Measurements from ENCODE around the gene ZNF827.

Gene ZNF827

DNA sequence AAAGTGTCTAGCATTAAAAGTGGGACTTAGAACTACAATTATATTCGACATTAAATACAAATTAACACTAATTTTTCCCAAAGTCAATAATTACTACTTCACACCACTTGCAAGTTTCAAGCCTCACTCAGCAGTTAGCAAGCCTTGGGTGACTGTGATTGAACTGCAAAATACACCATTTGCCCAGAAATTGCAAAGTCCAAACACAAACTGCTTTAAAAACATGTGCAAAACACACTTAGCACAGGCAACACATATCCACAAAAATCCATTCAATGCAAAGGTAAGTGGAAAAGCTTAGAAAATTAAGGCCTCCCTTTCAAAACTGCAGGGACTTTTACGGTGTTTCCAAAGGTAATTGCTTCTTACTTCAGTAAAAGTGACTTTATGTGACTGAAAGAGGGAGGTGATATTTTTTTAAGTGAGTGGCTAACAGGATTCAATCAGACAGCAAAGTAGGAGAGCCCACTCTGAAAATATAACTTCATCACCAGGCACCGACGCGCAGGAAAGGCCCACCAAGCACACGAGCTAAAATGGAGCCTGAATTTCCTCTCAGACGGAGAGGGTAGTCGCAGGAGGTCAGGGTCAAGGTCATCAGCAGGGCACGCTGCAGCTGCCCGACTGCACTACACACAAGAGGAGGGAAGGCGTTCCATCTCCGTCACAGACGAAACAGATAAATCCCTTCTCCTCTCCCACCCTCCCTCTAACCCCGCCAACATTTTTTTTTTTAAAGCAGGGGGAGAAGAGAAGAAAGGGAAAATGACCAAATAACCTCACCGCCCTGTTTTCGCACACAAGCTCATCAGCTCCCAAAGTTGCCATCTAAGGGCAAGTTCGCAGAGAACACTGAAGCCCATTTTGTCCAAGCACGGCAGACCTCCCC, 3.1 kb downstream of the ZNF827 start:
- H3K36me3 Mint-ChIP-seq (ENCODE audit: low read depth): peaks cover 11% of the 10 kb centered on the region
- peak overlapping the region; percentile 99 for H3K27ac Mint-ChIP-seq
- H3K9me3 Mint-ChIP-seq: no peaks in the 10 kb centered on the region
- TF ChIP-seq, protein P1, sequence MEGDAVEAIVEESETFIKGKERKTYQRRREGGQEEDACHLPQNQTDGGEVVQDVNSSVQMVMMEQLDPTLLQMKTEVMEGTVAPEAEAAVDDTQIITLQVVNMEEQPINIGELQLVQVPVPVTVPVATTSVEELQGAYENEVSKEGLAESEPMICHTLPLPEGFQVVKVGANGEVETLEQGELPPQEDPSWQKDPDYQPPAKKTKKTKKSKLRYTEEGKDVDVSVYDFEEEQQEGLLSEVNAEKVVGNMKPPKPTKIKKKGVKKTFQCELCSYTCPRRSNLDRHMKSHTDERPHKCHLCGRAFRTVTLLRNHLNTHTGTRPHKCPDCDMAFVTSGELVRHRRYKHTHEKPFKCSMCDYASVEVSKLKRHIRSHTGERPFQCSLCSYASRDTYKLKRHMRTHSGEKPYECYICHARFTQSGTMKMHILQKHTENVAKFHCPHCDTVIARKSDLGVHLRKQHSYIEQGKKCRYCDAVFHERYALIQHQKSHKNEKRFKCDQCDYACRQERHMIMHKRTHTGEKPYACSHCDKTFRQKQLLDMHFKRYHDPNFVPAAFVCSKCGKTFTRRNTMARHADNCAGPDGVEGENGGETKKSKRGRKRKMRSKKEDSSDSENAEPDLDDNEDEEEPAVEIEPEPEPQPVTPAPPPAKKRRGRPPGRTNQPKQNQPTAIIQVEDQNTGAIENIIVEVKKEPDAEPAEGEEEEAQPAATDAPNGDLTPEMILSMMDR (IDR thresholded peaks at IDR 0.05): no peak
- H3K27me3 Mint-ChIP-seq (ENCODE audit: low read depth, poor library complexity): no peaks in the 10 kb centered on the region
- H3K4me3 Mint-ChIP-seq: peak overlapping the region; percentile 92
- DNase-seq: peak; percentile 73
- H3K4me1 Mint-ChIP-seq: peaks cover 73% of the 10 kb centered on the region

DNA sequence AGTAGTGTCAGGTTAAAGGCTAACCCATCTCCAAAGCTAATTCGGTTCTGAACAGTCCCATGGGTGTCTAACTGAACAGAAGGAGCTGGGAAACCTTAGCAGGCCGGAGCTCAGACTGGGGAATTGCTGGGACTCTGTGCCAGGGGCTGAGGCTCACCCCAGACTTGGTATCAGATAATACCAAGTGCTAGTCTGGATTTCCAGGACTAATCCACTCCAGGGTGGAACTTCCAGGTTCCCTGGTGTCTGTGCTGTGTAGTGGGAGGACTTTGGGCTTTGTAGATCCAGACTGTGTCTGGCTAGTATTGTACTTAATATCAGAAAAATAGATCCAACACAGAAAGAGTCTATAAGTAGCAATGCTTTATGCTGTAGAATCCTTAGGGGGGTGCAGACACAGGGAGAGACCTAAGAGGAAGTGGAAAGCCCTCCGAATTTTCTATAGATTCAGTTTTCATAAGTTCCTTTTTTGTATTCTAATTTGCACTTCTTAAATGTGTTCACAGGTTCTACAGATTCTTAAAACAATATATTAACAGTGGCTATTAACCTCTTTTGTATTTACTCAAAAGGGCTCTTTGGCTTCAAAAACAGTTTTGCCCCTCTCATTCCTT, 4.1 kb downstream of the ZNF827 start:
- TF ChIP-seq, protein P1 (IDR thresholded peaks at IDR 0.05): no peak
- H3K4me3 Mint-ChIP-seq: peak overlapping the region; percentile 92
- no peak overlapping the region for H3K27ac Mint-ChIP-seq
- peaks cover 72% of the 10 kb centered on the region for H3K4me1 Mint-ChIP-seq
- peaks cover 11% of the 10 kb centered on the region for H3K36me3 Mint-ChIP-seq (ENCODE audit: low read depth)
- H3K9me3 Mint-ChIP-seq: no peaks in the 10 kb centered on the region
- no peaks in the 10 kb centered on the region for H3K27me3 Mint-ChIP-seq (ENCODE audit: low read depth, poor library complexity)
- DNase-seq: no peak

DNA sequence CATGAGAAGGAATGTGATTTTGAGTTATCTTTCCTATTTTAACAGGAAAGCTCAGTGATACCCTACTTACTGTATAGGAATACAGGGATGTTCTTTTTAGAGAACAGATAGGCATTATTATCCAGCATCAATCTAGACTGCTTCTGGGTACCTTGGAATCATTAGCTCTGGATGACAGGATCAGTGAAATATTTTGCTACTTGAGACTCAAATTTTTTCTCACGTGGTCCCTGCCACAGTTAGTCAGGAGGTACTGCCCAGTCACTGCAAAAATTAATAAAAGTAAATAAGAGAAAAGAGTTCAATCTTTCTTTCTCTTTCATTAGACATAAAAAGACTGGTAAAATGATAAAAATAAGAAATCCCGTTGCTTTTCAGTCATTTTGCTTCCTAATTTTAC, 5.5 kb downstream of the ZNF827 start:
- Mint-ChIP-seq H3K36me3 (ENCODE audit: low read depth) (peaks cover 21% of the 10 kb centered on the region), H3K27me3 (ENCODE audit: low read depth, poor library complexity) (peaks cover 4% of the 10 kb centered on the region), H3K4me1 (peaks cover 62% of the 10 kb centered on the region), H3K9me3 (no peaks in the 10 kb centered on the region), H3K4me3 (no peak overlapping the region), H3K27ac (no peak overlapping the region)
- DNase-seq: no peak
- TF ChIP-seq, protein P1 (IDR thresholded peaks at IDR 0.05): no peak

DNA sequence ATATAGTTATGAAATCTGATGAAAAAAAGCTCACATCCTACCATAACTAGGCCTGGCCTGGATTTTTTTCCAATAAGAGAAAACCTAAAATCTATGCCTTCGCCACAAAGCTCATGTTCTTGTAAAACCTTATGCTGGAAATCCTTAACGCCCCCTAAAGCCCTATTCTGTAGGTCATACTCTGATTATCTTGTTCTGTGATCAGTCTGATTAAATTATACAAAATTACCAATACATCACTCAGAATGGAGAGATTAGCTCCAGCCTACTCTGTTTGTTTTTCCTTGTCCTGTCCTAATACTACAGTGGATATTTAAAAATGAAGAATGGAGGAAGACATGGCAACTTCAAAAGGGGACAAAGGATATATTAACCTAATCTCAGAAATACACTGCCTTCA, 7.2 kb downstream of the ZNF827 start:
- H3K4me1 Mint-ChIP-seq: peaks cover 62% of the 10 kb centered on the region
- TF ChIP-seq, protein P1 (IDR thresholded peaks at IDR 0.05): no peak
- H3K4me3 Mint-ChIP-seq: no peak overlapping the region
- peaks cover 39% of the 10 kb centered on the region for H3K36me3 Mint-ChIP-seq (ENCODE audit: low read depth)
- no peak for DNase-seq
- peaks cover 7% of the 10 kb centered on the region for H3K9me3 Mint-ChIP-seq
- H3K27me3 Mint-ChIP-seq (ENCODE audit: low read depth, poor library complexity): peaks cover 4% of the 10 kb centered on the region
- no peak overlapping the region for H3K27ac Mint-ChIP-seq

DNA sequence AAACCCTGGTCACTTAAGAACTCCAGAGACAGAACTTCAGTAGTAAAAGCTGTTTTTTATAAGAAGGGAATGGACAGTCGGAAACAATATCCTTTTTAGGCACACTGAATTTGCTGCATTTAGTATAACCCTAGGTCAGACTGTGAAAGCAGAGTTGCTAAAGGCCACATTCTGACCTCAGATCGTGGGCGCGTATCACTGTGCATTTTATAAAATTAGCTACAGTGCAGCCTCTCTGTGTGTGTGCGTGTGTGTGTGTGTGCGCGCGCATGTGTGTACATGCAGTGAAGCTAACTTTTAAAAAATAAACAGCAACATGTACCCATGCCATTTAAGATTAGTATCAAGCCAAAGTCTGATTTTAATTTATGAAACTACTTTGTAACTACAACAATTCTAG, 8.0 kb downstream of the ZNF827 start:
- Mint-ChIP-seq H3K9me3 (peaks cover 15% of the 10 kb centered on the region), H3K27ac (peak overlapping the region; percentile 14), H3K4me3 (no peak overlapping the region), H3K36me3 (ENCODE audit: low read depth) (peaks cover 47% of the 10 kb centered on the region), H3K27me3 (ENCODE audit: low read depth, poor library complexity) (peaks cover 4% of the 10 kb centered on the region), H3K4me1 (peaks cover 55% of the 10 kb centered on the region)
- no peak for DNase-seq
- TF ChIP-seq, protein P1 (IDR thresholded peaks at IDR 0.05): no peak
